Measurements from ENCODE around the gene SPATA2L.

The SPATA2L gene

GRCh38 chr16:89656435-89657121 is 44.9 kb downstream of the SPATA2L start:
- no peak for DNase-seq
- ATAC-seq: no peak

GRCh38 chr16:89655062-89655643 is 46.4 kb downstream of the SPATA2L start:
- DNase-seq: no peak
- ATAC-seq: no peak

- DNase-seq (no peak), ATAC-seq (no peak)
Observed at GRCh38 chr16:89653656-89654295, 47.7 kb downstream of the SPATA2L start.

GRCh38 chr16:89651584-89651983 is 49.9 kb downstream of the SPATA2L start:
- no peak for ATAC-seq
- no peak for DNase-seq

- ATAC-seq: no peak
Observed at GRCh38 chr16:89646906-89647305, 54.6 kb downstream of the SPATA2L start.

More at GRCh38 chr16:89646906-89647305, 54.6 kb downstream of the SPATA2L start:
- DNase-seq: no peak
